ENCODE data around the gene MLXIP.

Gene MLXIP

DNA sequence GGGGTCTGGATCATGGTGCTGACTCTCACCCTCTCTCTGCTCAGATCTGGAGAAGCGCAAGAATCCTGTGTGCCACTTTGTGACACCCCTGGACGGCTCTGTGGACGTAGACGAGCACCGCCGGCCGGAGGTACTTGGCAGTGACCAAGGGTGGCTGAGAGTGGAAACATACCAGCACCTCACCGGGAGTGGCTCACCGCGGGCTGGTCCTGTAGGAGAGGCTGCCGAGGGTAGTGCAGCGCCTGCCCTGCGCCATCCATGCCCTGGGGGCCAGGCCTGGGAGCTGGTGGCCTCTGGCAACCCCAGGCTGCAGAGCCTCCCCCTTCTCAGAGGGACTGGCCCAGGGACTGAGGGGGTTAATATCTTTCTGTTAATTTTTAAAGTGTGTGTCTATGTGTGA, 49.3 kb downstream of the MLXIP start:
- no peak for DNase-seq (ENCODE audit: low read depth)
- TF ChIP-seq CTCF (IDR thresholded peaks at IDR 0.05; ENCODE audit: insufficient read depth, low read depth, low read length, missing control alignments), result no peak
- H3K4me3 ChIP-seq (ENCODE audit: low read depth, low read length), result no peak overlapping the region

GRCh38 chr12:122128481-122128880, 49.9 kb downstream of the MLXIP start:
- no peak for TF ChIP-seq CTCF (IDR thresholded peaks at IDR 0.05; ENCODE audit: insufficient read depth, low read depth, low read length, missing control alignments)
- H3K4me3 ChIP-seq (ENCODE audit: low read depth, low read length), result no peak overlapping the region
- DNase-seq (ENCODE audit: low read depth), result no peak

DNA sequence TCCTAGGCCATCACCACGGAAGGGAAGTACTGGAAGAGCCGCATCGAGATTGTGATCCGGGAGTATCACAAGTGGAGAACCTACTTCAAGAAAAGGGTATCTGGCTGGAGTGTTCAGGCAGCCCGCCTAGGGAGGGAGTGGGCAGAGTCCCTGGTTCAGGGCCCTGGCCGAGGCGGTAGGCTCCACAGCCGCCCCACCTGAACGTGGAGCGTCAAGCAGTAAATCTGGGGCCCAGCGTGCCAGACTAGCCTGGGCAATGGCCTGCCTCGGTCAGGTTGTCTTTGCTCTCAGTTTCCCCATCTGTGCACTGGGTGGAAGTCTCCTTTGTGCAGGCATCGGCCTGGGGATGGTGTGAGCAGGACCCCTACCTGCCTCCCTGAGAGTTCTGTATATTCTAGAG, 50.6 kb downstream of the MLXIP start:
- DNase-seq (ENCODE audit: low read depth), result no peak
- TF ChIP-seq CTCF (IDR thresholded peaks at IDR 0.05; ENCODE audit: insufficient read depth, low read depth, low read length, missing control alignments), result no peak
- H3K4me3 ChIP-seq (ENCODE audit: low read depth, low read length), result no peak overlapping the region

GRCh38 chr12:122130150-122130549, 51.6 kb downstream of the MLXIP start:
- TF ChIP-seq CTCF (IDR thresholded peaks at IDR 0.05; ENCODE audit: insufficient read depth, low read depth, low read length, missing control alignments), result no peak
- H3K4me3 ChIP-seq (ENCODE audit: low read depth, low read length), result no peak overlapping the region
- no peak for DNase-seq (ENCODE audit: low read depth)

DNA sequence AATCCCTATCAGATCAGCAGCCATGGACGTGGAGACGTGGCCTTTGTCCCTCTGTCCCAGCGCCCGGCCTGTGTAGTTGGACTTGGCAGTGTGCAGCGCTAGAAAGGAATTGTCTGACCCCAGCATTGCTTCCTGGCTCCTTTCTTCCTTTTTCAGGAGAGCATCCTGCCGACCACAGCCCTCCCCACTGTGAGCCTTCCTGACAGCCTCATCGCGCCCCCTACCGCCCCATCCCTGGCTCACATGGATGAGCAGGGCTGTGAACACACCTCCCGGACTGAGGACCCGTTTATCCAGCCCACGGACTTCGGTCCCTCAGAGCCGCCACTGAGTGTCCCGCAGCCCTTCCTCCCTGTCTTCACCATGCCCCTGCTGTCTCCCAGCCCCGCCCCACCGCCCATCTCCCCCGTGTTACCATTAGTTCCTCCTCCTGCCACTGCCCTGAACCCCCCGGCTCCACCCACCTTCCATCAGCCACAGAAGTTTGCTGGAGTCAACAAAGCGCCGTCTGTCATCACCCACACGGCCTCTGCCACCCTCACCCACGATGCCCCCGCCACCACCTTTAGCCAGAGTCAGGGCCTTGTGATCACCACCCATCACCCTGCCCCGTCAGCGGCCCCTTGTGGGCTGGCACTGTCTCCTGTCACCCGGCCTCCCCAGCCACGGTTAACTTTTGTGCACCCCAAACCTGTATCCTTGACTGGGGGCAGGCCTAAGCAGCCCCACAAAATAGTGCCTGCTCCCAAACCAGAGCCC, 54.8 kb downstream of the MLXIP start:
- no peak overlapping the region for H3K4me3 ChIP-seq (ENCODE audit: low read depth, low read length)

DNA sequence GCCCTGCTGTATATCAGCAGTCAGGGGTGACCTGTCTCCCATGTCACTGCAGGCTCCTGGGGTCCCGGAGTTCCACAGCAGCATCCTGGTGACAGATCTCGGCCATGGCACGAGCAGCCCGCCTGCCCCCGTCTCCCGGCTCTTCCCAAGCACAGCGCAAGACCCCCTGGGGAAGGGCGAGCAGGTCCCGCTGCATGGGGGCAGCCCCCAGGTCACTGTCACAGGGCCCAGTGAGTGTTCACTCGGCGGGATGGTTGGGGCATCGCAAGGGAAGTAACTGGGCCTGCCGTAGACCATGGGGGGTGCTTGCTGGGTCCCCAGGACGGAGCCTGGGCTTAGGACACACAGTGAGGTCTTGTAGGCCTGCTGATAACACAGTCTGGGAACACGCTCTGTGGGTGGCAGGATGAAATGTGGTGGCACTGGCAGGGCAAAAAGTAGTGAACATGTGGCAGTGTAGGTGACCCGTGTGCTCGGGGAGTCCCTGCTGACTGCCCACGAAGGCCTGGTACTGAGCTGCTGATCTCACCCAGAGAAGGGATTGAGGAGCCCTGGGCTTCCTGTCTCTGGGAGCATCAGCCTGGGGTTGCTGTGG, 57.0 kb downstream of the MLXIP start:
- DNase-seq (ENCODE audit: low read depth), result no peak
- no peak overlapping the region for H3K4me3 ChIP-seq (ENCODE audit: low read depth, low read length)
- no peak for TF ChIP-seq CTCF (IDR thresholded peaks at IDR 0.05; ENCODE audit: insufficient read depth, low read depth, low read length, missing control alignments)

More for the DNA sequence above, 54.8 kb downstream of the MLXIP start:
- TF ChIP-seq CTCF (IDR thresholded peaks at IDR 0.05; ENCODE audit: insufficient read depth, low read depth, low read length, missing control alignments), result no peak
- DNase-seq (ENCODE audit: low read depth), result no peak
